SK-N-MC (cell line): ENCODE measurements around the gene PLSCR4.
"Not testable (repeated sequence)": the region's sequence is repeated elsewhere in the genome, so short reads cannot be mapped to it uniquely, and the experiment has no call there.

Source experiments
- DNase-seq: peaks from one replicate; pipeline ENCODE4 v3.0.0-alpha.2; 2011; ENCODE audit warnings: low read depth, low spot score
- H3K27ac ChIP-seq: fragments of 200-600 bp; sonication (generic); 2 replicates; pipeline ENCODE4 v1.5.1; 2016; ENCODE audit warnings: mixed run types
- H3K36me3 ChIP-seq: fragments of 200-600 bp; sonication (generic); 2 replicates; pipeline ENCODE4 v1.6.1; 2017; ENCODE audit warnings: antibody characterized with exemption, low read length, mixed read lengths; ENCODE audit not compliant: insufficient read depth
- H3K4me3 ChIP-seq: fragments of 200-600 bp; sonication (generic); 2 replicates; pipeline ENCODE4 v1.5.1; 2016
- H3K9ac ChIP-seq: fragments of 200-600 bp; sonication (generic); 2 replicates; pipeline ENCODE4 v1.8.0; 2017; ENCODE audit warnings: mixed run types, mixed read lengths; ENCODE audit not compliant: insufficient read length
- H3K9me3 ChIP-seq: fragments of 200-600 bp; sonication (generic); 2 replicates; pipeline ENCODE4 v1.6.1; 2017; ENCODE audit warnings: low read depth, mild to moderate bottlenecking, antibody characterized with exemption, low read length, moderate library complexity, mixed read lengths
- EZH2 ChIP-seq: fragments of 200-600 bp; sonication (generic); IDR thresholded peaks from one replicate; pipeline ENCODE4 v1.6.1; 2017; ENCODE audit warnings: antibody characterized with exemption
- FOXP2 ChIP-seq: optimal IDR thresholded peaks from 2 replicates; pipeline ENCODE3; 2011; ENCODE audit warnings: mild to moderate bottlenecking, moderate library complexity; ENCODE audit not compliant: insufficient read depth; ENCODE audit errors: extremely low read length, control extremely low read depth
- POLR2AphosphoS5 ChIP-seq: IDR thresholded peaks from 2 replicates; pipeline ENCODE4 v1.6.1; 2012; ENCODE audit warnings: mild to moderate bottlenecking, low read depth, low read length, borderline replicate concordance

The PLSCR4 gene

GRCh38 chr3:146256851-146257486 is 6.1 kb upstream of the PLSCR4 start:
- H3K4me3 ChIP-seq: no peak overlapping the region
- H3K9ac ChIP-seq: no peak overlapping the region
- no peak overlapping the region for H3K27ac ChIP-seq
- DNase-seq: no peak
- TF ChIP-seq POLR2AphosphoS5 (no peak), FOXP2 (no peak), EZH2 (no peak)
- H3K36me3 ChIP-seq: no peaks in the 10 kb centered on the region
- peaks cover 4% of the 10 kb centered on the region; the same call in 1 of the 2 replicates for H3K9me3 ChIP-seq

GRCh38 chr3:146252445-146252844 is 1.5 kb upstream of the PLSCR4 start:
- not testable (repeated sequence) for DNase-seq

GRCh38 chr3:146249921-146250320 is 984 bp downstream of the PLSCR4 start:
- H3K9ac ChIP-seq: peak overlapping the region; percentile 76
- TF ChIP-seq EZH2: no peak
- no peak overlapping the region for H3K27ac ChIP-seq
- peak overlapping the region; percentile 87 for H3K4me3 ChIP-seq
- H3K36me3 ChIP-seq: no peaks in the 10 kb centered on the region
- DNase-seq: no peak
- H3K9me3 ChIP-seq: peaks cover 4% of the 10 kb centered on the region; the same call in 1 of the 2 replicates

More at GRCh38 chr3:146252445-146252844, 1.5 kb upstream of the PLSCR4 start:
- not testable (repeated sequence) for H3K9ac ChIP-seq, H3K27ac ChIP-seq, H3K9me3 ChIP-seq, H3K36me3 ChIP-seq, H3K4me3 ChIP-seq

GRCh38 chr3:146247911-146248310 is 3.0 kb downstream of the PLSCR4 start:
- Histone ChIP-seq H3K9me3 (no peaks in the 10 kb centered on the region; the same call in 1 of the 2 replicates), H3K36me3 (peaks cover 7% of the 10 kb centered on the region; the same call in 1 of the 2 replicates), H3K4me3 (peak overlapping the region; percentile 61), H3K27ac (peak overlapping the region; percentile 59; the same call in 1 of the 2 replicates), H3K9ac (no peak overlapping the region)
- no peak for DNase-seq
- TF ChIP-seq FOXP2 (no peak), EZH2 (no peak), POLR2AphosphoS5 (no peak)

- no peak for DNase-seq
- no peak overlapping the region for H3K27ac ChIP-seq
- TF ChIP-seq FOXP2 (no peak), POLR2AphosphoS5 (no peak), EZH2 (no peak)
- H3K9me3 ChIP-seq: peaks cover 5% of the 10 kb centered on the region; the same call in 1 of the 2 replicates
- H3K36me3 ChIP-seq: peaks cover 7% of the 10 kb centered on the region; the same call in 1 of the 2 replicates
- H3K4me3 ChIP-seq: no peak overlapping the region
- no peak overlapping the region for H3K9ac ChIP-seq
These were observed 4.4 kb downstream of the PLSCR4 start for GRCh38 chr3:146246526-146246925.

GRCh38 chr3:146243559-146243958 is 7.3 kb downstream of the PLSCR4 start:
- TF ChIP-seq POLR2AphosphoS5 (no peak), EZH2 (no peak), FOXP2 (no peak)
- DNase-seq: no peak
- Histone ChIP-seq H3K4me3 (no peak overlapping the region), H3K9me3 (peaks cover 12% of the 10 kb centered on the region; the same call in 1 of the 2 replicates), H3K9ac (no peak overlapping the region), H3K27ac (no peak overlapping the region), H3K36me3 (peaks cover 11% of the 10 kb centered on the region)

GRCh38 chr3:146241523-146242240 is 9.2 kb downstream of the PLSCR4 start:
- Histone ChIP-seq H3K27ac (peak overlapping the region; percentile 82), H3K36me3 (peaks cover 11% of the 10 kb centered on the region), H3K9me3 (peaks cover 13% of the 10 kb centered on the region; the same call in 1 of the 2 replicates), H3K4me3 (no peak overlapping the region), H3K9ac (no peak overlapping the region)
- TF ChIP-seq POLR2AphosphoS5 (no peak; the same call in 1 of the 2 replicates), FOXP2 (no peak), EZH2 (no peak)
- peak; percentile 70 for DNase-seq

- no peaks in the 10 kb centered on the region; the same call in none of the 2 replicates for H3K36me3 ChIP-seq
- H3K4me3 ChIP-seq: no peak overlapping the region
- no peak for DNase-seq
- no peak for TF ChIP-seq POLR2AphosphoS5
- TF ChIP-seq FOXP2: no peak
- no peak for TF ChIP-seq EZH2
- H3K9ac ChIP-seq: no peak overlapping the region
- peaks cover 8% of the 10 kb centered on the region; the same call in 1 of the 2 replicates for H3K9me3 ChIP-seq
- no peak overlapping the region for H3K27ac ChIP-seq
These were observed 17.4 kb downstream of the PLSCR4 start for GRCh38 chr3:146233487-146233886.
